ENCODE measurements around the gene TOX4.

TOX4 gene

GRCh38 chr14:21525962-21526671 is 49.1 kb downstream of the TOX4 start, which contains the start of gene SALL2:
Gene SALL2, minus strand, starts transcription at chr14:21526346. Its CDS starts 219 bp downstream, at chr14:21526127.
- TF ChIP-seq CTCF (IDR thresholded peaks at IDR 0.05), result no peak
- no peaks in the 10 kb centered on the region for H3K27me3 ChIP-seq
- peak within 1 kb of the TSS; percentile 77 to 79 for H3K27ac ChIP-seq
- H3K36me3 ChIP-seq, result peaks cover 0 to 23% (median 0%) of the 10 kb centered on the region in 3 donors
- peaks cover 0 to 18% (median 9%) of the 10 kb centered on the region in 4 donors for H3K4me1 ChIP-seq
- peak; percentile 65 to 86 for DNase-seq
- intact Hi-C loops (cut with DNase I; ENCODE audit: low total_unique reads), result no loop called here
- no peaks in the 10 kb centered on the region for H3K9me3 ChIP-seq
- peak within 1 kb of the TSS; percentile 69 to 96 for H3K4me3 ChIP-seq

- Histone ChIP-seq H3K27me3 (no peaks in the 10 kb centered on the region), H3K4me1 (peaks cover 0 to 18% (median 9%) of the 10 kb centered on the region in 4 donors), H3K9me3 (no peaks in the 10 kb centered on the region), H3K4me3 (peak overlapping the region; percentile 69 to 96), H3K36me3 (peaks cover 0 to 23% (median 0%) of the 10 kb centered on the region in 3 donors), H3K27ac (peak overlapping the region; percentile 77 to 79)
- no peak for DNase-seq
- TF ChIP-seq CTCF (IDR thresholded peaks at IDR 0.05), result no peak
- intact Hi-C loops (cut with DNase I; ENCODE audit: low total_unique reads), result no loop called here
Observed at GRCh38 chr14:21526672-21527317, 49.8 kb downstream of the TOX4 start.

DNA sequence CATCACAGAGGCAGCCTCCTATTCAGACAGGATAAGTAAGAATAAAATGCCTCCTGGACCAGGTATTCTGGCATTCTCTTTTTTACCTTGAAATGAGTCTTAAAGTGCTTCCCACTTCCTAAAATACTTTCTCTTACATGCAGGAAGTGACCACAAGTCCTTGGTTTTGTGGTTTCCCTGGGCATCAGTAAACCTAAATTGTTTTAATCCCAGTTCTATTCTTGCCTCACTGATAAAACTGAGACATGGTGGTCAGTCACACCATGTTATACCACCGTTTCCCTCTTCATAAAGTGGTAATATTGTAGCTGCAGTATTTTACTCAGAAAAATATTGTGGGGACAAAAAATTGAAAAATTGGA is 50.3 kb downstream of the TOX4 start:
- Histone ChIP-seq H3K27ac (peak overlapping the region in 1 of 2 donors; percentile 77), H3K4me3 (peak overlapping the region in 1 of 2 donors; percentile 96)

DNA sequence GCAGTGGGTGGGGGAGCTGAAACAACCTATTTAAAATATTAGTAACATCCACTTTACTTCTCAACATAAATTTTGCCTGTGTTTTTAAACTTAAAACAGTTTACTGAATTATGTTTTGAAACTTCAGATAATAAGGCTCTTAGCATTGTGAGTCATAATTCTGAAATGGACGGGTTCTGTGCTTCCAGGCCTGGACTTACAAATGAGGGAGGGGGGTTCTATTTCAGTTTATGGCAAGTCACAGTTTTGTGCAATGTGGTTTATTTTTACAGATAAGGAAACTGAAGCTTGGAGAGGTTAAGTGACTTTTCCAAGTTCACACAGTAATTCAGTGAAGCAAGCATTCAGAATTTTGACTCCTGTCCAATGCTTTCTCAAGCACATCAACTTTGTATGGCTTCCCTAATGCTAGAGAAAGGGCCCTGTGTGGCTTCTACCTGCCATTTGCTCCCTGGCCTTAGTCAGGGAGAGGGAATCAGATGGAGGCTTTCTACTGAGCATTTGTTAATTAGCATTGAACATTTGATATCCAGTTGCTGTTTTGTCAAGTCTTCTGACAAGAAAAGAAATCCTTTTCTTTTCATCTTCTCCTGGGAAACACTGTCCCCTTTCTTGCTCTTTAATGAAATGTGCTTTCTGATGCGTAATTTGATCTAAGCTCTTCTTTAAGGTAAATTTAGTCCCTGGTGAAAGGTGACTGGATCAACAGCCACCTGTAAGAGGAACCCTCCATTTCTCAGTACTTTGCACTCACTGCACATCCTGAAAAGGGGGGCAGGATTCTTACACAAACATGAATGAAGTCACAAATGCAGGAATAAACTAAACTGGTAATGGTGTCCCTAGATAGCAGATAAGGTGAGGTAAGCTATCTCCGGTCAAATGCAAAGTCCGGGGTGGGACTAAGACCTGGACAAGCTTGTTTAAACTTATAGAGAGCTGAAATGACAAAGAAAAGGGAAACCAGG is 51.7 kb downstream of the TOX4 start:
- peaks cover 0 to 13% (median 0%) of the 10 kb centered on the region in 3 donors for H3K36me3 ChIP-seq
- intact Hi-C loops (cut with DNase I; ENCODE audit: low total_unique reads), result no loop called here
- no peaks in the 10 kb centered on the region for H3K9me3 ChIP-seq
- no peak overlapping the region for H3K27ac ChIP-seq
- peaks cover 0 to 18% (median 9%) of the 10 kb centered on the region in 4 donors for H3K4me1 ChIP-seq
- no peak for DNase-seq
- H3K27me3 ChIP-seq, result peaks cover 0 to 8% of the 10 kb centered on the region in 2 donors
- no peak for TF ChIP-seq CTCF (IDR thresholded peaks at IDR 0.05)
- H3K4me3 ChIP-seq, result no peak overlapping the region

More for the DNA sequence above, 50.3 kb downstream of the TOX4 start:
- no peak for TF ChIP-seq CTCF (IDR thresholded peaks at IDR 0.05)
- intact Hi-C loops (cut with DNase I; ENCODE audit: low total_unique reads), result no loop called here
- no peak for DNase-seq
- H3K9me3 ChIP-seq, result no peaks in the 10 kb centered on the region
- peaks cover 0 to 23% (median 0%) of the 10 kb centered on the region in 3 donors for H3K36me3 ChIP-seq
- H3K4me1 ChIP-seq, result peaks cover 0 to 18% (median 9%) of the 10 kb centered on the region in 4 donors
- H3K27me3 ChIP-seq, result no peaks in the 10 kb centered on the region

GRCh38 chr14:21529515-21529914 is 52.5 kb downstream of the TOX4 start:
- intact Hi-C loops (cut with DNase I; ENCODE audit: low total_unique reads), result no loop called here
- Histone ChIP-seq H3K4me3 (no peak overlapping the region), H3K36me3 (peaks cover 0 to 4% (median 0%) of the 10 kb centered on the region in 3 donors), H3K27me3 (peaks cover 0 to 15% of the 10 kb centered on the region in 2 donors), H3K27ac (no peak overlapping the region), H3K4me1 (peaks cover 0 to 18% (median 9%) of the 10 kb centered on the region in 4 donors), H3K9me3 (no peaks in the 10 kb centered on the region)
- no peak for DNase-seq
- TF ChIP-seq CTCF (IDR thresholded peaks at IDR 0.05), result no peak
